ENCODE measurements around the gene MFGE8. TPM values are rescaled to one million over a fixed set of nuclear protein-coding genes. Genes with fewer than 3 reads are reported as not detected.

MFGE8 gene
- total and polyA plus RNA-seq, 9 of the 15 experiments (the other 6 are each of a cell fraction or from before 2014, with no cell fraction given), result 2.3 to 142 (median 62.3) TPM

- TF ChIP-seq ESRRA (IDR thresholded peaks at IDR 0.05; ENCODE audit: borderline replicate concordance, low read depth), result peak; percentile 11; the same call in 1 of the 2 replicates
- peak; percentile 86 for TF ChIP-seq DPF2 (IDR thresholded peaks at IDR 0.05)
- TF ChIP-seq ZNF584 (CRISPR knock-in tag; IDR thresholded peaks at IDR 0.05; ENCODE audit: low read depth), result peak; percentile 91
- no peak for TF ChIP-seq BRF2 (IDR thresholded peaks at IDR 0.05; ENCODE audit: borderline replicate concordance, insufficient read depth, insufficient read length)
- 0 out of 2 replicates have a peak, but pooled peaks have one; percentile 16 for TF ChIP-seq NR2C2 (CRISPR knock-in tag; IDR thresholded peaks at IDR 0.05)
- peak; percentile 60 for TF ChIP-seq NR2C2 (tag; IDR thresholded peaks at IDR 0.05)
- no peak for TF ChIP-seq EZH2 (IDR thresholded peaks at IDR 0.05; ENCODE audit: borderline replicate concordance, low read depth, low read length)
- peak; percentile 28; the same call in 1 of the 2 replicates for TF ChIP-seq TEAD4 (IDR thresholded peaks at IDR 0.05; ENCODE audit: low read length)
- TF ChIP-seq TEAD4 (CRISPR knock-in tag; IDR thresholded peaks at IDR 0.05; ENCODE audit: borderline replicate concordance), result no peak
- TF ChIP-seq ZBTB17 (CRISPR knock-in tag; IDR thresholded peaks at IDR 0.05), result peak; percentile 50; the same call in 1 of the 2 replicates
- TF ChIP-seq THAP12 (CRISPR knock-in tag; IDR thresholded peaks at IDR 0.05), result no peak
- TF ChIP-seq ETV6 (IDR thresholded peaks at IDR 0.05; ENCODE audit: borderline replicate concordance in 1 of 2, low read depth in 2 of 2, low read length in 1 of 2), result 0 out of 4 replicates have a peak, but pooled peaks have one; percentile 26 to 47
- no peak for TF ChIP-seq ETV6 (CRISPR knock-in tag; IDR thresholded peaks at IDR 0.05; ENCODE audit: borderline replicate concordance)
- TF ChIP-seq, protein P1, sequence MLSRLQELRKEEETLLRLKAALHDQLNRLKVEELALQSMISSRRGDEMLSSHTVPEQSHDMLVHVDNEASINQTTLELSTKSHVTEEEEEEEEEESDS (CRISPR knock-in tag; IDR thresholded peaks at IDR 0.05), result no peak
- 0 out of 2 replicates have a peak, but pooled peaks have one; percentile 44 for TF ChIP-seq TEAD2 (tag; IDR thresholded peaks at IDR 0.05)
These were observed 25.8 kb upstream of the MFGE8 start (continued) for GRCh38 chr15:88938802-88939485.

Measured in K562 (cell line).